NT2/D1 (cell line): Measurements from ENCODE around the gene EPX.

ENCODE experiments used
- DNase-seq: peaks from one replicate; pipeline ENCODE4 v3.0.0-alpha.2; 2011; ENCODE audit warnings: low read depth, low spot score
- H3K27me3 ChIP-seq: 2 replicates; pipeline ENCODE4 v1.6.0; 2011; ENCODE audit warnings: mild to moderate bottlenecking; ENCODE audit not compliant: insufficient read length, insufficient read depth
- H3K36me3 ChIP-seq: 2 replicates; pipeline ENCODE4 v1.6.1; 2011; ENCODE audit warnings: mild to moderate bottlenecking, low read length, mixed read lengths; ENCODE audit not compliant: insufficient read depth, insufficient read length
- H3K4me1 ChIP-seq: 2 replicates; pipeline ENCODE4 v1.5.1; 2011; ENCODE audit not compliant: insufficient read depth, insufficient read length
- H3K4me3 ChIP-seq: 2 replicates; pipeline ENCODE4 v1.5.1; 2011; ENCODE audit warnings: low read depth; ENCODE audit not compliant: insufficient read length
- H3K9ac ChIP-seq: 2 replicates; pipeline ENCODE4 v1.6.0; 2011; ENCODE audit warnings: low read depth; ENCODE audit not compliant: insufficient read length
- H3K9me3 ChIP-seq: 2 replicates; pipeline ENCODE4 v1.5.1; 2011; ENCODE audit warnings: mild to moderate bottlenecking, low read length; ENCODE audit not compliant: insufficient read depth
- SUZ12 ChIP-seq: IDR thresholded peaks from 2 replicates; pipeline ENCODE4 v1.6.1; 2011; ENCODE audit not compliant: insufficient read length, insufficient read depth; ENCODE audit errors: extremely low read depth
- YY1 ChIP-seq: IDR thresholded peaks from 2 replicates; pipeline ENCODE4 v1.6.1; 2011; ENCODE audit not compliant: insufficient read length, insufficient read depth
- ZNF274 ChIP-seq: IDR thresholded peaks from 2 replicates; pipeline ENCODE4 v1.6.1; 2011; ENCODE audit warnings: mild to moderate bottlenecking, low read depth, low read length

The EPX gene

DNA sequence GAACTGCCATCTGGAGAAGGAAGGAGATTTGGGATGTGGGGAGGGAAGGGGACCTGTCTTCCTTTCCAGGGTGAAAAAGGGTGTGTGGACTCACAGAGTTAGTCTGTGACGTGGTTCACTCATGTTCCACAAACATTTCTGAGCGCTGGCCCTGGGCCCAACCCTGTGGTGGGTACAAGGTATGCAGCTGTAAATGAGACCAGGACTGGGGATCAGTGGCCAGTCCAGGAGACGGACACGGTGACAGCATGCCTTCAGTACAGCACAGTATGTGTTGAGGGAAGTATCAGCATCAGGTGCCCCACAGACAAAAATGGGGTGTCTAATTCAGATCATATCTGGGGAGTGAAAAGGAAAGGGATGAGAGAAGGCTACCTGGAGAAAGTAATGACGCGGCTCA is 5.5 kb upstream of the EPX start:
- peaks cover 11% of the 10 kb centered on the region for H3K27me3 ChIP-seq
- H3K4me1 ChIP-seq: peaks cover 14% of the 10 kb centered on the region
- no peaks in the 10 kb centered on the region for H3K36me3 ChIP-seq
- DNase-seq: no peak
- no peaks in the 10 kb centered on the region for H3K9me3 ChIP-seq
- H3K9ac ChIP-seq: no peak overlapping the region
- no peak for TF ChIP-seq YY1
- TF ChIP-seq SUZ12: no peak
- TF ChIP-seq ZNF274: no peak
- H3K4me3 ChIP-seq: no peak overlapping the region

- TF ChIP-seq YY1 (no peak), ZNF274 (no peak), SUZ12 (no peak)
- H3K9ac ChIP-seq: no peak overlapping the region
- peaks cover 14% of the 10 kb centered on the region for H3K4me1 ChIP-seq
- no peaks in the 10 kb centered on the region for H3K36me3 ChIP-seq
- H3K27me3 ChIP-seq: peaks cover 11% of the 10 kb centered on the region
- no peak for DNase-seq
- H3K9me3 ChIP-seq: no peaks in the 10 kb centered on the region
- H3K4me3 ChIP-seq: no peak overlapping the region
Observed at GRCh38 chr17:58187675-58188074, 4.9 kb upstream of the EPX start.

- H3K9ac ChIP-seq: no peak overlapping the region
- H3K9me3 ChIP-seq: no peaks in the 10 kb centered on the region
- TF ChIP-seq YY1: no peak
- TF ChIP-seq SUZ12: no peak
- no peak for TF ChIP-seq ZNF274
- DNase-seq: no peak
- no peak overlapping the region for H3K4me3 ChIP-seq
- peaks cover 9% of the 10 kb centered on the region for H3K4me1 ChIP-seq
- H3K27me3 ChIP-seq: peaks cover 11% of the 10 kb centered on the region
- no peaks in the 10 kb centered on the region for H3K36me3 ChIP-seq
Observed at GRCh38 chr17:58189436-58190146, 2.9 kb upstream of the EPX start.

- Histone ChIP-seq H3K27me3 (peaks cover 4% of the 10 kb centered on the region), H3K4me1 (peaks cover 3% of the 10 kb centered on the region), H3K36me3 (no peaks in the 10 kb centered on the region), H3K9me3 (no peaks in the 10 kb centered on the region), H3K4me3 (no peak overlapping the region), H3K9ac (no peak overlapping the region)
- no peak for TF ChIP-seq YY1
- no peak for DNase-seq
Observed at GRCh38 chr17:58191241-58191896, 1.2 kb upstream of the EPX start.

DNA sequence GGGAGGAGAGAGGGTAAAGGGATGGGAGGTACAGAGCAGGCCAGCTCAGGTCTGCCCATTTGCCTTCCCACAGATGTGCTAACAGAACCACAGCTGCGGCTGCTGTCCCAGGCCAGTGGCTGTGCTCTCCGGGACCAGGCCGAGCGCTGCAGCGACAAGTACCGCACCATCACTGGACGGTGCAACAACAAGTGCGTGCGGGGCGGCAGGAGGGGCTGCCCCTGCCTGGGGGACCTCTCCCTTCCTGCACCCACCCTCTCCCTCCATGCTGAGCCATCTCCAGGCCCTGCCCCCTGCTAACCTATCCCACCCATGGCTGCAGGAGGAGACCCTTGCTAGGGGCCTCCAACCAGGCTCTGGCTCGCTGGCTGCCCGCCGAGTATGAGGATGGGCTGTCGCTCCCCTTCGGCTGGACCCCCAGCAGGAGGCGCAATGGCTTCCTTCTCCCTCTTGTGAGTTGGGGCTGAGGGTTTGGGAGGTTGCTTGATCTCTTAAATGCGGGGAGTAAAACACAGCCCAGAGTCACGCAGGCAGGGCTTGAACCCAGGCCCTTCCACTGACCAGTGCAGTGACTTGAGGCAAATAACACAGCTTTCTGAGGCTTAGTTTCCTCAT is 1.2 kb downstream of the EPX start:
- DNase-seq: no peak
- peaks cover 2% of the 10 kb centered on the region for H3K27me3 ChIP-seq
- TF ChIP-seq SUZ12: no peak
- no peak for TF ChIP-seq ZNF274
- TF ChIP-seq YY1: no peak

DNA sequence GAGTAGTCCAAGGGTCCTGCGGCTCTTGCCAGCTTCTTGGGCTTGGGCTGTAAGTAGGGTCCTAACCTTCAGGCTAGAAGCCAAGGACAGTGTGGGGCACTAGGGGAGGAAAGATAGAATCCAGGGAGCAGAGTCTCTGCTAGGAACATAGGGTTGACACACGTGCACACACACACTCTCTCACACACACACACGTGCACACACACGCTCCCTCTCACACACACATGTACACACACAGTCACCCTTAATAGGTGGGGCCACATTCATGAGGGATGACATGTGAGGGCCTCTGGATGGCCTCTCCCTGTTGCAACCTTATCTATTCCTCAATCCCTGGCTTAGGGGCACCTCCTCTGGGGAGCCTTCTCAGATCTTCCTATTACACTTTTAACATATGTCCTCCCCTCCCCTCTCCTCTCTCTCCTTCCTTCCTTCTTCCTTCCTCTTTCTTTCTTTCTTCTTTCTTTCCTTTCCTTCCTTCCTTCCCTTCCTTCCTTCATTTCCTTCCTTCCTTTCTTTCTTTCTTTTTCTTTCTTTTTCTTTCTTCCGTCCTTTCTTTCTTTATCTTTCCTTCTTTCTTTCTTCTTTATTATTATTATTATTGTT is 3.1 kb downstream of the EPX start:
- Histone ChIP-seq H3K4me3 (no peak overlapping the region), H3K27me3 (peaks cover 2% of the 10 kb centered on the region), H3K9ac (no peak overlapping the region), H3K4me1 (peaks cover 3% of the 10 kb centered on the region), H3K9me3 (no peaks in the 10 kb centered on the region), H3K36me3 (no peaks in the 10 kb centered on the region)
- TF ChIP-seq SUZ12 (no peak), ZNF274 (no peak), YY1 (no peak)
- DNase-seq: no peak

More for the DNA sequence above, 1.2 kb downstream of the EPX start:
- no peak overlapping the region for H3K4me3 ChIP-seq
- H3K9me3 ChIP-seq: no peaks in the 10 kb centered on the region
- no peak overlapping the region for H3K9ac ChIP-seq
- no peaks in the 10 kb centered on the region for H3K36me3 ChIP-seq
- H3K4me1 ChIP-seq: peaks cover 3% of the 10 kb centered on the region

DNA sequence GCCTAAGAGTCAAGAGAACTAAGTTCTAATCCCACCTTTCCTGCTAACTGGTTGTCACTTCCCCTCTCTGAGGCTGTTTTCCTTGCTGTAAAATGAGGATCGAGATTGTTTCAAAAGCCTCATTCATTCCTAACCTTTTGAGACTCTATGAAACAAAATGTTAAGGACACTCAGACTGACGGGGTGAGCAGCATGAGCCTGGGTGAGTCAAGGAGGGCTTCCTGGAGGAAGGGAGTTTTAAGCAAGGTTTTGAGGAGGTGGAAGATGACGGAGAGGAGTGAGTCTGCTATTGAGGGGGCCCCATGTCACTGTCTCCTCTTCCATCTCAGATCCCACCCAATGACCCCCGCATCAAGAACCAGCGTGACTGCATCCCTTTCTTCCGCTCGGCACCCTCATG is 4.1 kb downstream of the EPX start:
- H3K27me3 ChIP-seq: peaks cover 2% of the 10 kb centered on the region
- H3K4me3 ChIP-seq: no peak overlapping the region
- no peak overlapping the region for H3K9ac ChIP-seq
- H3K4me1 ChIP-seq: no peaks in the 10 kb centered on the region
- DNase-seq: no peak
- H3K36me3 ChIP-seq: no peaks in the 10 kb centered on the region
- TF ChIP-seq ZNF274: no peak
- no peak for TF ChIP-seq SUZ12
- no peak for TF ChIP-seq YY1
- no peaks in the 10 kb centered on the region for H3K9me3 ChIP-seq
